WI38 (cell line): ENCODE data around the gene LTBP2.

Source experiments
- H3K4me3 ChIP-seq: 2 replicates; pipeline ENCODE4 v1.5.1; 2011; ENCODE audit warnings: low read depth, mild to moderate bottlenecking, control low read depth, low read length
- CTCF ChIP-seq: IDR thresholded peaks from 2 replicates; pipeline ENCODE4 v1.5.1; 2012; ENCODE audit warnings: low read depth, mild to moderate bottlenecking, control low read depth, low read length

The LTBP2 gene

GRCh38 chr14:74505831-74506230 is 106.2 kb downstream of the LTBP2 start:
- no peak for TF ChIP-seq CTCF
- H3K4me3 ChIP-seq = no peak overlapping the region

- TF ChIP-seq CTCF = no peak
- H3K4me3 ChIP-seq = no peak overlapping the region
Measured at GRCh38 chr14:74504874-74505720, 106.9 kb downstream of the LTBP2 start.

- TF ChIP-seq CTCF = no peak
- H3K4me3 ChIP-seq = no peak overlapping the region
Measured at GRCh38 chr14:74504412-74504811, 107.6 kb downstream of the LTBP2 start.

GRCh38 chr14:74503938-74504335 is 108.1 kb downstream of the LTBP2 start:
- TF ChIP-seq CTCF = no peak
- no peak overlapping the region for H3K4me3 ChIP-seq

GRCh38 chr14:74503291-74503937 is 108.6 kb downstream of the LTBP2 start:
- H3K4me3 ChIP-seq = no peak overlapping the region
- no peak for TF ChIP-seq CTCF

GRCh38 chr14:74502236-74503019 is 109.6 kb downstream of the LTBP2 start:
- no peak overlapping the region for H3K4me3 ChIP-seq
- TF ChIP-seq CTCF = peak; percentile 34; the same call in 1 of the 2 replicates
